GM21786 (cell line): ENCODE data around the gene APRT.
"Not testable (repeated sequence)": the region's sequence is repeated elsewhere in the genome, so short reads cannot be mapped to it uniquely, and the experiment has no call there.

Experiments used
- ATAC-seq: cut with Tn5 transposase; IDR thresholded peaks from one replicate; pipeline ENCODE4 v1.9.1; 2021; ENCODE audit not compliant: unreplicated experiment

The APRT gene

DNA sequence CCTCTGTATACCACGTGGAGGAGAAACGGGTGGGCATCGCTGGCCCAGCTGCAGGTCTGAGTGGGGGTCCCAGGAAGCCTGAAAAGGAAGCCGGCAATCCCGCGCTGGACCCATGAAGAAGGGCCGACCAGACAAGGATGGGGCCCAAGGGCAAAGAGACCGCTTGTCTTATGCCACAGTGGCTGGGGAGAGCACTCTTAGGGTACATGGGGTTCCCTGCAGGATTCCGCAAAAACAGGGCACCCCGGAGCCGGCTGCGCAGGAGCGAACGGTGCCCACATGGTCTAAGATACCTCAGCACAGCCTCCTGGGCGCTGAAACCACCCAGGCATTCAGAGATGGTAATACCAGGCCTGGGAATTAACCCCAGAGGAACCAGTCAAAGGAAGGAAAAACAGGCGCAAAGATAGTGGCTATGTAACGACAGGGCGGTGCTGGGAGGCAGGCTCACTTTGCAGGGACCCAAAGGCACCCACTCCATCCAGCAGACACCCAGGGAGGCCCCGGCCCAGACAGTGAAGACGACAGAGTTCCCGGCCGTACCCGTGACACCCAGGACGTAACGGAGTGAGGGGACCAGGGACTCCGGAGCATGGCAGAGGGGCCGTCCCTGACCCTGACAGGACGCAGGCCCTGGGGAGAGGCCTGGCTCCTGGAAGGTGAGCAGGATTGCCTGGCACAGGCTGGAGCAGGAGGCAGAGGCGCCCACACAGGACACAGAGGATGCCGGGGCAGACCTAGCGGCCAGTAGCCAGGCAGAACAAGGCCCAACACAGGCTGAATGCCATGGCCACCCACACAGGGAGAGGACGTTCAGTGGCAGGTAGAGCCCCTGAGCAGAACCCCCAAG lies 37.0 kb downstream of the APRT start:
- ATAC-seq, result no peak

- ATAC-seq, result no peak
These were observed 37.9 kb downstream of the APRT start for GRCh38 chr16:88773812-88774291.

DNA sequence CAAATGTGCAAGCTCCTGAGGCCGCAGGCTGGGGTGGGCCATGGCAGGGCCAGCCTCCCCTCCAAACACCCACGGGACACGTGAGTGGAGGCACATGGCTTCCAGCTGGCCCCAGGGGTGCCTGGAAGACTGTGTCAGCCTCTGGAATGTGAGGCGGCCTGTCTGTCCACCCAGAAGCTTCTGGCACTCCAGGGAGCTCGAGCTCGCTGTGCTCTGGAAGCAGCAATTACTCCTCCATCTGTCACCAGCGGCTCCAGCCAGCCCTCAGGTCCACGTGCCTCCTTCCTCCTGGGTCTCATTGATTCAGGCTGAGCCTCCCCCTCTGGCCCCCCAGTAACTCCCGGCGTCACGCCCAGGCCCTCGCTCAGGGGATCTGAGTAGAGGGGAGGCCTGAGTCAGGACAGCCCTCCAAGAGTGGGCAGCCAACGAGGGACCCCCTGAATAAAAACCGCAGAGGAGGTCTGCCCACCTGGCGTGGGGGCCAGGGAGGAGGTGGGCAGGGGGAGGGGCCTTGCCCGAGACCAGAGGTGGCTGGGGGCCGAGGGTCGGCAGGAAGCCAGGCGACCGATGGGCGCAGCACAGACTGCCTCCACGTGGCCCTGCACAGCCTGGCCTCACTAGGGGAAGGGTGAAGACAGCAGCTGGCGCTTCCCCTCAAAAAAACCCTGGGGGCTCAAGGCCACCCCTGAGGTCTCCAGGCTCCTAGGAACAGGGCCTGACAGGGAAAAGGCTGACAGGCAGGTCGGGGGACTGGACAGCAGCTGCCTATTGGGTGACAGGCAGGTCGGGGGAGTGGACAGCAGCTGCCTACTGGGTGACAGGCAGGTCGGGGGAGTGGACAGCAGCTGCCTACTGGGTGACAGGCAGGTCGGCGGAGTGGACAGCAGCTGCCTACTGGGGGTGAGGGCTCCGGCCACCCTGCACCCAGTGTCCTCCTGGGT lies 38.6 kb downstream of the APRT start:
- ATAC-seq, result no peak

GRCh38 chr16:88771781-88772180 lies 39.9 kb downstream of the APRT start:
- ATAC-seq, result not testable (repeated sequence)

DNA sequence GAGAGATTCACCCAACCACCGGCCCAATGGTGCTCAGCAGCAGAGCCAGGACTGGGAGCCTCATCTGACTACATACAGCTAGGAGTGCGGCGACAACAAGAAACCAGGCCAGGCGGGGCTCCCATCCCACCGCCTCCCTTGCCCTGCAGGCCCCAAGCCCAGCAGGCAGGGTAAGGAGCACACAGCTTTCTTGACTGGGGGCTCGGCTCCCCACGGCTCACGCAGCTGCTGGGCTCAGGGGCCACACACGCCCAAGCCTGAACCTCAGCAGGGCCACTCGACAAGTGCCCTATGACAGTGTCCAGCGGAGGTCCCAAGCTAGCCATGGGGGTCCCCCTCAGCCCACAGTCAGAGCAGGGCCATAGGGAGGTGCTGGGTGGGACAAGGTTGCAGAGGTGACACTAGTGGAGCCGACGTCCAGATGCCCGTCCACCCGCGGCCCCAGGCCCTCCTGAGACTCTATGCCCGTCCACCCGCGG lies 40.4 kb downstream of the APRT start:
- no peak for ATAC-seq

- ATAC-seq, result no peak
These were observed 41.1 kb downstream of the APRT start for GRCh38 chr16:88770461-88771293.

DNA sequence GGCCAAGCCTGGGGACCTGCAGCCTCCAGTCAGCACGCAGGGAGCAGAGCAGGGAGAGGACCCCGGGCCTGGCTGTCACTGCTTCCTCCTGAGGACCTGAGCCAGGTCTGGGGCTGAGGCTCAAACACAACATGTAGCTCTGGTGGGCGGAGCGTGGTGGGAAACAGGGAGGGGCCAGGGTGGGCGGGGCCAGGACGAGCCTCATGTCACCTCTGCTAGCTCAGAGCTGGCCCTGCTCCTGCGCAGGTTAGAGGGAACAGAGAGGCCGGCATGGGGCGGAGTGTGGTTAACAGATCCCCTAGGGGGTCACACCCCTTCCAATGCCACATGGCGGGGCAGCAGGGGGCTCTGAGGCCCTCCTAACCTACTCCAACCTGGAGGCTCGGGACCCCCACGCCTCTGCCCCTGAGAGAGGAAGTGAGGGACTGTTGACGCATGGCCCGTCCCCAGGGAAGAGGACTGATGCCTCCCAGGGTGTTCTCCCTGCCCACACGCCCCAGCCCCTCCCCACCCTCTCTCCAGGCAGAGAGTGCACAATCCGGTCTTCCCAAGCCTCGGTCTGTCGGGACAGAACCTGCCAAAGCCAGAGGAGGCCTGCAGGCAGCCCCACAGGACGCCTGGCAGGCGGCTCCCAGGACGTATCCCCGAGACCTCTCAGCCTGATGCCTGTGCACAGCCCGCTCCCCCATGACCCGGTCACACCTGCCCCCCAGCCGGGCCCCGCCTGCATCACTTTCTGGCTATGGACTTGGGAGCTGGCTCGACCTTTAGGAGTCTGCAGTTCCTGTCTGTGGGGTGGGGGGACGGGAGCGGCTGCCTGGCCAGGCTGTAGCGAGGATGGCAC lies 41.9 kb downstream of the APRT start:
- ATAC-seq, result no peak

DNA sequence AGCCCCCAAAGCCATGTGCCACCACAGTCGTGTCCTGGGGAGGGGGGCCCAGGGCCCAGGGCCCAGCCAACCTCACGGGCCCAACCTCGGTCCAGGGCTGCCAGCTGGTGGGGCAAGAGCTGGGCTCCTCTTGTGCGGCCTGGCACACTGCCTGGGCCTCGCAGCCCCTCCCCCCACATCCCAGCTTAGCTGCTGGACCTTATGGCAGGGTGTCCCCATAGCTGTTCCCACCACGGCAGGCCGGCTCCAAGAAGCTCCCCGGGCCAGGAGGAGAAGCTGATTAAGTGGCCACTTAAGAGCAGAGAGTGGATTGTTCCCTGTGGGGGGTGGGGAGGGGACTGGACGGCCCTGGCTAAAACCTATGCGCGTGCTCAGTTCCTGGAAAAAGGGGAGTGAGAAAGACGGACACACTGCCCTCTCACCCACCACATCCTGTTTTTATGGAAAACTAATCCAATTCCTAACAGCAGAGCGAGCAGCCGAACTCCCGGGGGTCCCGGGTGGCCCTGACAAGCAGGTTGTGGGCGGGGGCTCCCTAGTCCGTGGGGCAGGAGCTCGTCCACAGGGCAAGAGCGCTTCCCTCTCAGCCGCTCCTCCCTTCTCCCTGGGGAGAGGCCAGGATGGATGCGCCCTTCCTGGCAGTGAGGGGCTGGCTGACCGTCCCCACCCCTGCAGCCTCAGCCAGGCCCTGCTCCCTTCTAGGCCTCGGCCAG lies 43.5 kb downstream of the APRT start:
- no peak for ATAC-seq

DNA sequence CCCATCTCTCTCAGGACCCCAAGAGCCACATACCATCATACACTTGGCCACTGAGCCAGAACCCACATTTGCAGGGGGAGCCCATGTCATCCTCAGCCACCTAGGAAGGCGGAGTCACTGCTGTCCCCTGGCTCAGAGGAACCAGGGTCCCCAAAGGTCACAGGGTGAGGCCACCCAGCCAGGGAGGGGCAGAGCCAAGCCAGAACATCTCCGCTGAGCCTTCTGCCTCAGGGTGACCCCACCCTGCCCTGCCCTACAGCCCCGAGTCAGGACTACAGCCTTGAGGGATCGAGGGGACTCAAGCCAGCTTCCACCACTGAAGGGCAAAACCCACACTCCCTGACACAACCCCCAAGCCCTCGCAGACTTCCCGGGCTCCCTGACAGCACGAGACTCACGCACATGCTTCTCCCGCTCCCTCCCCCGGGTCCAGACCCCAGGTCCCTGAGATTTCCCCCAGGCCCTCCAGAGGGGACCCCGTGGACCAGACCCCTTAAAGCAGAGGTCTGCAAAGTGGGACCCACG lies 44.1 kb downstream of the APRT start:
- no peak for ATAC-seq

DNA sequence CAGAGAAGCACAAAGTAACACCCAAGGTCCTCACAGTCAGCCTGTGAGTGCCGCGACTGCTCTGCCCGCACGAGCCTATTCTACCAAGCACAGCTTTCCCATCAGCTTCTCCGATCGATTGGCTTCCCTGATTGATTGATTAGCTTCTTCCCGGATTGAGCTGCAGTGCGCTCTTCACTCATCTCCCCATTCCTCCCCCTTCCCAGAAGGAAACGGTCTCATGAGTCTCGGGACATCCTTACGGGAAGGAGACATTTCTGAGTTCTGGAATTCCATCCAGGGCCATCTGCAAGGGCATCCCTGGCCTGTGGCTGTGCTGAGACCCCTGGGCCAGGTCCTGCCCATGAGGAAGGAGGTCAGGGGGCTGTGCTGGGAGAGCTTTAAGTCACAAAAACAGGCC lies 44.8 kb downstream of the APRT start:
- no peak for ATAC-seq

DNA sequence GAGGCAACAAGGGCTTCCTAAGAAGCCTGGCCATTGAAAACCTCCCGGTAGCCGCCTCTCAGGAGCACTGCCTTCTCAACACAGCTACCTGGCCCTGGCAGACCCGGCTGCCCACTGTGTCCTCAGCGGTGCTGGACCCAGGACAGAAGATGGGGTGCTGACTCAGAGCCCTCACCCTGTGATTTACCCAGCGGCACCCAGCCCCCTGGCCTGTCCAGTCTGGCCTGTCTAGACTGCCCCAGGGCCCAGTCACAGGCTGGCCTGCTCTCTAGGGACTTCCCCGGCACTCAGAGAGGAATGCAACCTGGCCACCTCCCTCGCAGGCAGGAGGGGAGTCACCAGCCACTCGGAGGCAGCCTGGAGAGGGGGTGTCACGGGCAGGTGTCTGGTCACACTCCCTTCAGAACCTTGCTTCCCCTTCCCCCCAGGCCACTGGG lies 46.8 kb downstream of the APRT start:
- no peak for ATAC-seq

DNA sequence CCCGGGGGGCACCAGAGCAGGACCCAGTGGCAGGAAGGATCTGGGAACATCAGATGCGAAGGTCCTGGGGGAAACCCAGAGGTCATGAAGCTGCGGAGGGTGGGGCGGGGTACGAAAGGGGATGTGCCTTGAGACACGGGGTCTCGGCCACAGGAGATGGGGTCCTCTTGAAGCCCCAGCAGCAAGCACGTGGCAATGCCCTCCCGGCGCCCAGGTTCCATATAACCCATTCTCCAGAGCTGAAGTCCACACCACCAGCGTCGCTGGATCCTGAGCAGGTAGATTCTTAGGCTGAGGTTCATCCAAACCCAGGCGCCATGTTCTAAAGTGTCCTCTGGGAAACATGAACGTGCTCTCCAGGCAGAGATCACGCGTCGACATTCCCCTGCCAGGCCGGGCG lies 47.6 kb downstream of the APRT start:
- no peak for ATAC-seq

GRCh38 chr16:88763502-88764053 lies 48.1 kb downstream of the APRT start:
- ATAC-seq, result no peak

- no peak for ATAC-seq
These were observed 48.8 kb downstream of the APRT start for GRCh38 chr16:88762941-88763340.

- no peak for ATAC-seq
These were observed 49.4 kb downstream of the APRT start for GRCh38 chr16:88762258-88762870.

DNA sequence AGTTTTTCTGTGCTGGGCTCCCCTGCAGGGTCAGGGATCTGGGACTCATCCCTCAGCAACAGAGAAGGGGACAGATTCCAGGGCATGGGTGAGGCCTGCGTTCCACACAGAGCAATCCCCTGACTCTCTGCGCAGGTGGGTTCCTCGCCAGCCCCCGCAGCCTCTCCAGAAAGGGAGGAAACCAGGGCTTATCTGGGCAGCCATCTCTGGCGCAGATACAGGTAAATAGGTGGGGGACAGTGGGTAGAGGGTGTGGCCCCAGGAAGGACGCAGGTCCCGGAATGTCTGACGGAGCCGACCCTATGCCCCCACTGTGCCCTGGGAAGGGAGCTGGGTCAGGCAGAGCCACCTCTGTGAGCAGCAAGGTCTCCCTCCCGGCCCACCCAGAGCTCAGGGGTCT lies 49.9 kb downstream of the APRT start:
- no peak for ATAC-seq

DNA sequence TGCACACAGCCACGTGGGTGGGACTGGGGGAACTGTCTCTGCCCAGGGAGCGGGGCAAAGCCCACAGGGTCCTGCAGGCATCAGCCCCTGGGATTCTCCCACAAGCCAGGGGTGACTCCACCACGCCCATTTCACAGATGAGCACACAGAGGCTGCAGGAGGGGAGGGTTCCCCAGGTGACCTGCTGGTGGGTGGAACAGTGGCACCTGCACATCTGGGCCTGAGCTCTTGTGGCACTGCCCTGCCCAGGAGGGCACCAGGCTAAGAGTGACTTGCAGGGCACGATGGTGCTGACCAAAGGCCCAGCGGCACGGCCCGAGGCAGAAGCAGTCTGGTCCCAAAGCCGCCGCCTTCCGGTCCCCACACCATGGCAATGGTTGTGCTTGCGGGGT lies 50.6 kb downstream of the APRT start:
- ATAC-seq, result no peak

- no peak for ATAC-seq
These were observed 51.1 kb downstream of the APRT start for GRCh38 chr16:88760424-88761142.
